NCI-H1048 (cell line): ENCODE data around the gene CLEC4M.
"Not testable (repeated sequence)": the region's sequence is repeated elsewhere in the genome, so short reads cannot be mapped to it uniquely, and the experiment has no call there.

Source experiments
- DNase-seq: peaks from one replicate; lab custom pipeline; 2025; lab: John Stamatoyannopoulos, UW

CLEC4M gene

GRCh38 chr19:7811989-7812388 lies 48.9 kb downstream of the CLEC4M start:
- no peak for DNase-seq

DNA sequence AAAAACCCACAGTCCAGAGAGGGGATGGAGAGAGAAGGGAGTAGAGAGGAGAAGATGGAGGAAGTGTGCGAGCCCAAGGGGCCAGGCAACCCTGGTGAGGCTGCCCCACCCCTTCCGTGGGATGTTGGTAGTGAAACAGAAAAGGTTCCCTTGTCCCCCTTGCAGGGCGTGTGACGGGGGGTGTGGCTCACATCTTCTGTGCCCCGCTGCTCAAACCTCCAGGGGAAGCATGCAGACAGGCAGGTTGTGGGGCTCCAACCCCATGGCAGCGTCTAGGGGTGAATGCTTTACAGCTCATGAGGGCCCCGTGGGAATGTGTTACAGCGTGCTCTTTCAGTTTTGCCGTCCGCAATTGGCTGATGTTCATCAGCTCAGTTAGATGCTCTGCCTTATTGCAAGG lies 52.3 kb downstream of the CLEC4M start:
- DNase-seq = no peak

GRCh38 chr19:7816040-7816439 lies 53.0 kb downstream of the CLEC4M start:
- DNase-seq = not testable (repeated sequence)

DNA sequence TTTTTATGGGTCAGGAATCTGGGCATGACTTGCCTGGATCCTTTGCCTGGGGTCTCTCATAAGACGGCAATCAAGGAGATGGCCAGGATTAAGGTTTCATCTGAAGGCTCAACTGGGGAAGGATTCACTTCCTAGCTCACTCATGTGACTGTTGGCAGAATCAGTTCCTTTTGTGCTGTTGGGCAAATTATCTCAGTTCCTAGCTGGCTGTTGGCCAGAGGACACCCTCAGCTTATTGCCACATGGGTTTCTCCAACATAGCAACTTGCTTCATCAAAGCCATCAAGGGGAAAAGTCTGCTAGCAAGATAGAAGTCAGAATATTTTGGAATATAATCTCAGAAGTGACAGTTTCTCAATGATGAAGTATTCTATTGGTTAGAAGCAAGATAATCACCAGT lies 54.8 kb downstream of the CLEC4M start:
- no peak for DNase-seq

GRCh38 chr19:7818806-7819205 lies 55.8 kb downstream of the CLEC4M start:
- no peak for DNase-seq
